Measurements from ENCODE around the gene RHEB.
A peak's percentile ranks its signal among the peaks of the same experiment; 100 is the strongest.

Gene RHEB

GRCh38 chr7:151524845-151525244, 5.2 kb upstream of the RHEB start:
- DNase-seq, result no peak

- DNase-seq, result no peak
These were observed 4.6 kb upstream of the RHEB start for GRCh38 chr7:151524331-151524730.

DNA sequence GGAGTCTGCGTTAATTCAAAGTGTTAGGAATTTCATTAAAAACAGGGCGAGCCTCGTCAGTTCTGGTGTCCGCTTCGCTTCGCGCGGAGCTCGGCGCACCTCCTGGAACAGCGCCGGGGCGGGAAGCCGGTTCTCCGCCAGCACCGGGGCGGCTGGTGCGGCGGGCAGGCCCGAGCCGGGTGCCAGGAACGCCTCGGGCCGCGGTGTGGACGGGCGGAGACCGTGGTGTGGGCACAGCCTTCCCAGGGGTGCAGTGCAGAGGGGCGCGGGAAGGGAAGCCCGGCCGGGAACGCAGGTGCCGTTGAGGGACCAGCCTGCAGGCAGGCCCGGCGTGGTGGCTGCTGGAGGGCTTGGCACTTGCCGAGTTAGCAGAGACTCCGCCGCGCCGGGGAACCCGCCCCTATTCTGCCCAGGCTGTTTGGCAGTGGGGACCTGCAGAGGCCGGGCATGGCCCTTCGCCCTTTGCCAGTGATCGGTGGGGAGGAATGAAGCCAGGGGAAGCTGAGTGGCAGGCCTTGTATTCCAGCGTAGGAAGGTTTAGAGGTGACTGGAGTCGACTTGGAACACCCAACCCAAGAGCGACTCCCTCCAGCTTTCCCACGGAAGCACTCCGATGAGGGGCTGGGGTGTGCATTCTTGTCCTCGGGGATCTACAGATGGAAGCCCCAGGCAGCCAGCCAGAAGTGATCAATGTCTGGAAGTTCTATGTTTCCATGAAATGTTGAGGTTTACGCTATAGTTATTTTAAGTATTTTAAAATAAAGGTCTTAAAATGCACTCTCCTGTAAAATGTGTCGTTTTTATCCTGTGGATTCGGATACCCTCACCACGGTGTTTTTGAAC, 945 bp upstream of the RHEB start:
- DNase-seq, result peak; percentile 7

DNA sequence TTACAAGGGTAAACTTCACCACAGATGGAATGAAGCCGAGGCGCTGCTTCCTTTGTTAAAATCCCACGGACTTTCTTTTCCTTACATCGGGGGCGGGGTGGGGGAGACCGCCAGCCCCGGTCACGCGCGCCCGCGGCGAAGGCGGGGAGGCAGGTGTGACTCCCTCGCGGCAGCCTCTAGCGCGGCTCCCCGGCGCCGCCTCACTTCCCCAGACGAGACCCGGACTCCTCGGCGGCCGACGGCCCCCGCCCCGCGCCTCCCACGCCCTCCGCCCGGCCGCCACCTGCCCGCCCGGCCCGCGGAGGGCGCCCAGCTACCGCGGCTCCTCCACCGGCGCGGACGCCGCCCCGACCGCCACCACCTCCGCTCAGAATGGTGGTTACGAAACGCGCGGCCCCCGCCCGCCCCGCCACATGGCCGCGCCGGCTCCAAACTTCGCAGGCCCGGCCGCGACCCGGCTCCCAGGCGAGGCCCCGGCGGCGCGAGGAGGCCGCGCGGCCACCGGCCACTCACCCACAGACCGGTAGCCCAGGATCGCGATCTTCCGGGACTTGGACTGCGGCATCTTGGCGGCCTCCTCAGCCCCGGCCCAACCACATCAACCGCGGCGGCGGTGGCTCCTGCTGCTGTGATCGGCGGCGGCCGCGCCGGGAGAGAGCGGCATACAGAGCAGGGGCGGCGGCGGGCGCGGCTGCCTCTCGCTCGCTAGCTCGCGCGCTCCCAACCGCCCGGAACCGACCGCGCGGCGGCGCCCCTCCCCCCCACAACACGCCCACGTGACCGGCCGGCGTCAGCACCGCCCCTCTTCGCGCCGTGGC, 539 bp downstream of the RHEB start:
- peak; percentile 67 for DNase-seq

GRCh38 chr7:151518105-151518946, 1.4 kb downstream of the RHEB start:
- DNase-seq, result peak; percentile 25

DNA sequence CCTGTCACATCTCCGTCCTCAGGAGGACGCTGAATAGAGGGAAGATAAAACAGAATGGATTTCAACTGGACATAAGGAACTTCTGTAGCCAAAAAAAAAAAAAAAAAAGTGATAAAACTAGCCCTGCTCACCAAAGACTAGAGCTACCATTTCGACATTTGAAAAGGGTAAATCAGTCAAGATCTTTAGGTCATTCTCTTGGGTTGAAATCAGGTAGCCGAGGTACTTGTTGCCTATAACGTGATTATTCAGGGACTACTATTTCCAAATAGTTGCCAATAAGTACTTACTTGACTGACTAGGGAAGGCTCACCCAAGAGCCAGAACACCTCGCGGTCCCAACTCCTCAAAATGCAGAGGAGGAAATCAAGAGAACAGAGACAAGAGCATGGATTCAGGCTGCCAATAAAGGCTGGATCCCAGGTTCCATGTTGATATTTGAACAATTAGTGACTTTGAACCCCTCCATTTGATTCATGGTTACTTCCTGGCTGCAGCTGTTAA, 2.0 kb downstream of the RHEB start:
- DNase-seq, result no peak

DNA sequence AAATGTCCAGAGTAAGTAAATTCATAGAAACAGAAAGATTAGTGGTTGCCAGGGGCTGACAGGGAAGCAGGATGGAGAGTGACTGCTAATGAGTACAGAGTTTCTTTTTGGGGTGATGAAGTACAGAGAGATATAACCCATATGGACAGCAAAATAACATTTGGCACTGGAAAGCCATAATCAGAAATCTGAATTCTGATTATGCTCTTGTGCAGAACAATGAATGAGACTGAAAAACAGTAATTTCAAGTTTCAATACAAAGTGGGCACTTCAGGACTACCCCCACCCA, 4.5 kb downstream of the RHEB start:
- no peak for DNase-seq

DNA sequence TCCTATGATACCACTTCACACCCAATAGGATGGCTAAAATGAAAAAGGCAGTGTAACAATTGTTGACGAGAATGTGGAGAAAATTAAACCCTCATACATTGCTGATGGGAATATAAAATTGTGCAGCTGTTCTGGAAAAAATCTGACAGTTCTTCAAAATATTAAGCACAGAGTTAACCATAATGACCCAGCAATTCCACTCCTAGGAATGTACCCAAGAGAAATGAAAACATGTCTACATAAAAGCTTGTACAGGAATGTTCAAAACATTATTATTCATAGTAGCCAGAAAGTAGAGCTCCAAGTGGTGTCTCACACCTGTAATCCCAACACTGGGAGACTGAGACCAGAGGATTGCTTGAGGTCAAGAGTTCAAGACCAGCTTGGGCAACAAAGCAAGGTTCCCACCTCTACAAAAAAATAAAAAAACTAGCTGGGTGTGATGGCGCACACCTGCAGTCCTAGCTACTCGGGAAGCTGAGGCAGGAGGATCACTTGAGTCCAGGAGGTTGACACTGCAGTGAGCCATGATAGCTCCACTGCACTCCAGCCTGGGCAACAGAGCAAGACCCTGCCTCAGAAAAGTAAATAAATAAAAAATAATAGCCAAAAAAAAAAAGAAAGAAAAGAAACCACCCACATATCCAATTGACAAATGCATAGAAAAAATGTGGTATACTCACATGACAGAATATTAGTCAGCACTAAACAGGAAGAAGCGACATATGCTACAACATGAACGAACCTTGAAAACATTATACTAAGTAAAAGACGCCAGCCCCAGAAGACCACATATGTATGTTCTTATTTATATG, 5.0 kb downstream of the RHEB start:
- DNase-seq, result no peak

DNA sequence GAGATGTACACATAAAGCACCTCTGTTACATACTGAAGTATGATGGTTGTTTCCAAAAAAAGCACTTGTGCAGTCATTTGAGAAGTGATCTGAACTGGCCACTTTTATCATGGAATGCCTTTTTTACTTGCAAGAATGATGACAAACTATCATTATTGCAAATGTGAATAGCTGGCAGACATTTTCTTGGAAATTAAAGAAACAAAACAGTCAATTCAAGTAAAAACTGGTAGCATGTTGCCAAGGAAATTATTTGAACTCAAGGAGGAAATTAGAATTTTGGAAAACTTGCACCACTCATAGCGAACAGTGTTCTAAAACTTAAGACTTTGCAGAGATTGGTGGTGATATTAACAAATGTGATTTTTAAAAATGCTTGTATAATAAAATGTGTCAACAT, 6.6 kb downstream of the RHEB start:
- DNase-seq, result no peak

- no peak for DNase-seq
These were observed 7.3 kb downstream of the RHEB start for GRCh38 chr7:151512353-151512752.

DNA sequence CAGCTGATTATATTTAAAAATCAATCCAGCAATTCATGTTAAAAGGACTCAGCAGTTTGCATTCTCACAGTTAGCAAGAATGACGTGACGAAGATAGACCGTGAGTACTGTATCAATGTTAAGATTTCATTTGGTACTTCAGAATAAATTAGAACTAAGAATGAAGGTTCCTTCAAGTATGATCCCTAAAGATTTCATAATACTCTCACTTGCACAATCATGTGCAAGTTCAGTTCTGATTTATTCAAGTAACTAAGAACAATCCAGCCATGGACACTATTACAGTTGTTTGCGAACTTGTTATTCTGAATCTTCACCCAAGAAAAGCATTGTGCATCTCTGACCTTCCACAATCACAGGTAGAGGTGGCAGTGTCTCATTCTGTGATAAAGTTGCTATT, 7.7 kb downstream of the RHEB start:
- no peak for DNase-seq

DNA sequence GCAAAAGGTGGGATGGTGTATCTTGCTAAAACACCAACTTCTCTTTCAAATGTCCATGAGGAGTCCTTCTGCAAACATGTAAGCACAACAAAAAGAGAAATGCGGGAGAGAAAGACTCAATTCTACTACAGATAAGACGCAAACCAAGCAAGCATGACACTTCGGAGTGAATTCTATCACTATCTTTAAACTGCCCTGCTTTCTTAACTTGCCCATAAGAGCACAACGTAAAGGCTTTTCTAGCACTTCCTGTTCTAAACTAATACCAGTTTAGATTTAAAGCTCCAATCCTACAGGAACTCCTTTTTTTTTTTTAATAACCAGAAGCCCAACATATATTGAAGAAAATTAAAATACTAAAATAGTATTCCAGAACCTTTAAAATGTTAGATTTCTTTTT, 8.4 kb downstream of the RHEB start:
- DNase-seq, result no peak

- DNase-seq, result no peak
These were observed 9.9 kb downstream of the RHEB start for GRCh38 chr7:151509670-151510333.

DNA sequence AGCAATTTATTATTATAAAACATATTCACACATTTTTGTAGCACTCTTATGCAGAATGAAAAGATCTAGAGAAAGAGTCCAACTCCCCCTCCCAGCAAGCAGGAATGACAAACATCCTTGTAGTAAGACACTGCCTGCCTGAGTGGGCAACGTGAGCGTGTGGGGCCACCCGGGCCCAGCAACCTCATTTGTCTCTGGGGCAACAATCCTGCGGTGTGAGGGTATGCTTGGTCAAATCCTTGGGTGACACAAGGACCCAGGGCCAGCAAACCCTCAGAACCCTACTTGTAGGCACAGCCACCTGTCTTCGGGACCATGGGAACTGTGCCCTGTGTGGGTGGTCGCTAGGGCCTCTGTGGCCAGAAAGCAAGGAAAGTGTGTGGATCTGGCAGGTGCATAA, 10.7 kb downstream of the RHEB start:
- DNase-seq, result no peak

GRCh38 chr7:151507806-151508205, 11.9 kb downstream of the RHEB start:
- DNase-seq, result no peak

DNA sequence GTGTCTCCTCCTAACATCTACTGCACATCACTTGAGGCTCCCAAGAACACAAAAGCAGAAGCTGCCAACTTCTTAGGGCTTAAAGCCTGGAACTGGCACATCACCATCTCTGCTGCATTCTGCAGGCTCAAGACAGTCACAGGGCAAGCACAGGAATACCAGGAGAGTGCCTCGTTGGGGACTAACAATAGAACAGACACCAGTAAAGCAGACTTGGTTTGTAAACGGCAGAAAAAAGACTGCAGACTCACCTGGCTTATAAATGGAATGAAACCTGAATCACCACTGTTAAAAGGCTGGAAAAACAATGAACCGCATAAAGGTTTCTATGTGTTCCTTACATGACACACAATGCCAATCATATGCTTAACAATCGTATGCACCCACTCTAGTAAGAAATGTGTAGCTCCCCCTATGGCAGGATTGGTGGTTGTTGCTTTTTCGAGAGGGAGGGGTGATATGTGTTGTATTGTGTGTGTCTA, 12.8 kb downstream of the RHEB start:
- no peak for DNase-seq

DNA sequence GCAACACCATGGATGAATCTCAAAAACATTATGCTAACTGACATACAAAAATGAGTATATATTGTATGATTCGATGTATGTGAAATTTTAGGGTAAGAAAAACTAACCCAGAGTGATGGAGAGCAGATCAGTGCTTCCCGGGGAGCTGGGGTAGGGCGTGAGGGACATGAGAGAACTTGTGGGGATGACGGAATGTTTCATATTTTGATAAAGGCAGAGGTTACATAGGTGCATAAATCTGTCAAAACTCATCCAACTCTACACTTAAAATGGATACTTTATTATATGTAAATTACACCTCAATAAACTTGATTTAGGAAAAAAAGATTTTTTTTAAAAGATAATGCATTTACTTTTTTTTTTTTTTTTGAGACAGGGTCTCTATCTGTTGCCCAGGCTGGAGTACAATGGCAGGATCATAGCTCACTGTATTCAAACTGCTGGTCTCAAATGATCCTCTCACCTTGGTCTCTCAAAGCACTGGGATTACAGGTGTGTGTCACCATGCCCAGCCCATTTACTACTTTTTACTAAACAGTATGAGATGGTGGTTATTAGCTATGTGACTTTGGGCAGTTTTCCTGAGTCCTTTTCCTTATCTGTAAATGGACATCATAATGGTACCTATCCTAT, 13.7 kb downstream of the RHEB start:
- no peak for DNase-seq

GRCh38 chr7:151505433-151505832, 14.3 kb downstream of the RHEB start:
- no peak for DNase-seq

DNA sequence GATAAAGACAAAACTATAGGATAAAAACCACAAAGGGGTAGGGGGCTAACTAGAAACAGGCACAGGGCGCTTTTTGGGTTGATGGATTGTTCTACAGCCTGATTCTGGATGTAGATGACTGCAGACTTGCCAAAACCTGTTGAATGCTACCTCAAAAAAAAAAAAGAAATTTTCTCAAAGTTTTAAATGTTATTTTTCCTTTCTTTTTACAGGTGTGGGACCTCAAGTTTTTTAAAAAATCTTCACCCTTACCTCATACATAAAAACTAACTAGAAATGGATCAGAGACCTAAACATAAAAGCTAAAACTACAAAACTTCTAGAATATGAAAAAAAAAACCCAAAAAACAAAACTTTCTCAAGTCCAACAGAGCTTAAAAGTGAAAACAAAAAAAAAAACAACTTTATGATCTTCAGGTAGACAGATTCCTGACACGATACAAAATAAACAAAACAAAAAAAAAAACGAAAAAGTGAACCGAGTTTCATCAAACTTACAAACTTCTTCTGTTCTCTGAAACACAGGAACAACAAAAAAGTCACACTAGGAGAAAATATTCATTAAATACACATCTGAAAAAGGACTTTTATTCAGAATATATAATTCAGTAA, 14.9 kb downstream of the RHEB start:
- DNase-seq, result no peak

- DNase-seq, result peak; percentile 11
These were observed 15.6 kb downstream of the RHEB start for GRCh38 chr7:151503902-151504714.

All from CD4-positive, alpha-beta T cell treated with Interferon gamma for 1 hour (primary cell).